Colonic mucosa (tissue), 4 donors: ENCODE measurements around the gene AAK1. TPM values are rescaled to one million over a fixed set of nuclear protein-coding genes. Genes with fewer than 3 reads are reported as not detected.

Experiments used
- DNase-seq: peaks from one replicate; pipeline ENCODE4 v3.0.0-alpha.2; 2020
- H3K27ac ChIP-seq: fragments of 200-600 bp; one replicate; pipeline ENCODE4 v1.8.0; 2021
- H3K27me3 ChIP-seq: fragments of 200-600 bp; one replicate; pipeline ENCODE4 v1.8.0; 2021
- H3K36me3 ChIP-seq: fragments of 200-600 bp; one replicate; pipeline ENCODE4 v1.8.0; 2021
- H3K4me1 ChIP-seq: fragments of 200-600 bp; one replicate; pipeline ENCODE4 v1.8.0; 2021; ENCODE audit warnings: mild to moderate bottlenecking
- H3K4me3 ChIP-seq: fragments of 200-600 bp; one replicate; pipeline ENCODE4 v1.8.0; 2021
- H3K9ac ChIP-seq, 2 donors: one replicate each; pipeline ENCODE4 v1.7.0; 2013; ENCODE audit warnings: control low read depth in 2 of 2, low read depth in 2 of 2, low read length in 2 of 2
- H3K9me3 ChIP-seq: fragments of 200-600 bp; one replicate; pipeline ENCODE4 v1.8.0; 2021
- intact Hi-C: fragments of 100-400 bp; cut with DNase I; formaldehyde crosslinking; loops from one replicate; pipeline ENCODE4 v1.14.1; 2022
- total RNA-seq, 2 donors: library from RNA; stranded (reverse); fragmentation: NEBNext Ultra II Directional in 1 of 2; extraction: Animal tissue kit (Norgen Biotek cat#: 25700) in 1 of 2; gene quantifications; one replicate each; pipeline ENCODE4 v1.2.1, GENCODE V29; 2021
- TF ChIP-seq, protein P1 (sequence below): fragments of 200-600 bp; IDR thresholded peaks from one replicate; pipeline ENCODE4 v1.8.0; 2022; ENCODE audit warnings: antibody characterized with exemption, mild to moderate bottlenecking
- donor health status: healthy.
- donor health status: DM: no; HTN: no; CAD: no.
- donor health status: DM: no; HTN: no; CAD: no.

The AAK1 gene
- total RNA-seq, 2 donors from 2014 or later, result 33.5 to 41.7 TPM

GRCh38 chr2:69509750-69510140 lies 133.8 kb downstream of the AAK1 start:
- Histone ChIP-seq H3K9ac (no peak overlapping the region), H3K36me3 (no peaks in the 10 kb centered on the region), H3K4me3 (no peak overlapping the region), H3K27me3 (no peaks in the 10 kb centered on the region), H3K4me1 (peaks cover 10% of the 10 kb centered on the region), H3K9me3 (no peaks in the 10 kb centered on the region), H3K27ac (no peak overlapping the region)
- TF ChIP-seq, protein P1, sequence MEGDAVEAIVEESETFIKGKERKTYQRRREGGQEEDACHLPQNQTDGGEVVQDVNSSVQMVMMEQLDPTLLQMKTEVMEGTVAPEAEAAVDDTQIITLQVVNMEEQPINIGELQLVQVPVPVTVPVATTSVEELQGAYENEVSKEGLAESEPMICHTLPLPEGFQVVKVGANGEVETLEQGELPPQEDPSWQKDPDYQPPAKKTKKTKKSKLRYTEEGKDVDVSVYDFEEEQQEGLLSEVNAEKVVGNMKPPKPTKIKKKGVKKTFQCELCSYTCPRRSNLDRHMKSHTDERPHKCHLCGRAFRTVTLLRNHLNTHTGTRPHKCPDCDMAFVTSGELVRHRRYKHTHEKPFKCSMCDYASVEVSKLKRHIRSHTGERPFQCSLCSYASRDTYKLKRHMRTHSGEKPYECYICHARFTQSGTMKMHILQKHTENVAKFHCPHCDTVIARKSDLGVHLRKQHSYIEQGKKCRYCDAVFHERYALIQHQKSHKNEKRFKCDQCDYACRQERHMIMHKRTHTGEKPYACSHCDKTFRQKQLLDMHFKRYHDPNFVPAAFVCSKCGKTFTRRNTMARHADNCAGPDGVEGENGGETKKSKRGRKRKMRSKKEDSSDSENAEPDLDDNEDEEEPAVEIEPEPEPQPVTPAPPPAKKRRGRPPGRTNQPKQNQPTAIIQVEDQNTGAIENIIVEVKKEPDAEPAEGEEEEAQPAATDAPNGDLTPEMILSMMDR, result no peak
- intact Hi-C loops, result no loop called here
- DNase-seq, result no peak

- peaks cover 10% of the 10 kb centered on the region for H3K4me1 ChIP-seq
- H3K9me3 ChIP-seq, result no peaks in the 10 kb centered on the region
- no peak overlapping the region for H3K27ac ChIP-seq
- H3K27me3 ChIP-seq, result no peaks in the 10 kb centered on the region
- H3K4me3 ChIP-seq, result no peak overlapping the region
- intact Hi-C loops, result no loop called here
- DNase-seq, result peak; percentile 38
- H3K9ac ChIP-seq, result no peak overlapping the region
- H3K36me3 ChIP-seq, result no peaks in the 10 kb centered on the region
- TF ChIP-seq, protein P1, result no peak
These were observed 134.4 kb downstream of the AAK1 start for GRCh38 chr2:69509011-69509749.

DNA sequence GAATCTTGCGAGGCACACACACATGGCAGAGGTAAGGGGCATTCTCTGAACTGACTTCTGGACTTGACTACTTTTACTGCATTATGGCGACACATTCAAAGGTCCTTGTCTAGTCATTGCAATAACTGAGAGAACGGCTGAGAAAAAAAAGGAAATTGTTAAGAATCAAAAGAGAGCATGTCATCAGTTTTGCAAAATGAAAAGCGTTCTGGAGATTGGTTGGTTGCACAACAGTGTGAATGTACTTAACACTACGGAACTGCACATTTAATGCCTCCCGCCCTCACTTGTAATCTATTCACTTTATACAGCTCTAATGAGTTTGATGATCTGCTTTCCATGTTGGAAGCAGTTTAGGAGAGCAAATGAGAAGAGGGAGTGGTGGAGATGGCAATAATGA lies 137.8 kb downstream of the AAK1 start:
- H3K27ac ChIP-seq, result no peak overlapping the region
- H3K27me3 ChIP-seq, result no peaks in the 10 kb centered on the region
- DNase-seq, result no peak
- no peak overlapping the region for H3K4me3 ChIP-seq
- no peaks in the 10 kb centered on the region for H3K9me3 ChIP-seq
- H3K4me1 ChIP-seq, result peaks cover 10% of the 10 kb centered on the region
- H3K9ac ChIP-seq, result no peak overlapping the region
- TF ChIP-seq, protein P1, result no peak
- H3K36me3 ChIP-seq, result no peaks in the 10 kb centered on the region
- intact Hi-C loops, result no loop called here

- Histone ChIP-seq H3K27ac (no peak overlapping the region), H3K9me3 (no peaks in the 10 kb centered on the region), H3K4me3 (no peak overlapping the region), H3K27me3 (no peaks in the 10 kb centered on the region), H3K36me3 (no peaks in the 10 kb centered on the region), H3K4me1 (no peaks in the 10 kb centered on the region), H3K9ac (no peak overlapping the region)
- intact Hi-C loops, result no loop called here
- DNase-seq, result no peak
- TF ChIP-seq, protein P1, result no peak
These were observed 142.2 kb downstream of the AAK1 start for GRCh38 chr2:69501301-69501700.

DNA sequence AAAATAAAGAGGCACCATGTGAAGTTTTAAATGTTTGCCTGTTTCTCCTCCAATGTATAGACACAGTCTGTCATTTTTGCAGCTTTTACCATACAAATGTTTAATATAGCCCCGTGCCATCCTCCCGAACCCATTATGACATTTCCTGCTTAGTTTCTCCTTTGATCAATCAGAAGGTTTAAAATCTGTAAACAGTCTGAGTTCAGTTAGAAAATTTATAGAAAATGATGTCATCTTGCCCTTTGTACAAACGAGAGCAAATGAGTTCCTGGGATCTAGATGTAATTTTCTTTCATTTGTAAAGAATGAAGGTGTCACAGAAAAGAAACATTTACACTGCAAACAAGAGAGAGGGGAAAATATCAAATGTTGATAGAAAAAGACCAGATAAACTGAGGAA lies 143.6 kb downstream of the AAK1 start:
- no peak for DNase-seq
- no peak overlapping the region for H3K4me3 ChIP-seq
- no peaks in the 10 kb centered on the region for H3K4me1 ChIP-seq
- TF ChIP-seq, protein P1, result no peak
- intact Hi-C loops, result no loop called here
- no peaks in the 10 kb centered on the region for H3K9me3 ChIP-seq
- H3K9ac ChIP-seq, result peak overlapping the region in 1 of 2 donors; percentile 34
- no peaks in the 10 kb centered on the region for H3K27me3 ChIP-seq
- no peak overlapping the region for H3K27ac ChIP-seq
- no peaks in the 10 kb centered on the region for H3K36me3 ChIP-seq
